ENCODE data around the gene GRIN2D. TPM values are rescaled to one million over a fixed set of nuclear protein-coding genes. Genes with fewer than 3 reads are reported as not detected.

The GRIN2D gene
- total and polyA plus RNA-seq, 2 of the 8 experiments (the other 6 are each of a cell fraction or from before 2014, with no cell fraction given) = 2.2 to 12.4 TPM

DNA sequence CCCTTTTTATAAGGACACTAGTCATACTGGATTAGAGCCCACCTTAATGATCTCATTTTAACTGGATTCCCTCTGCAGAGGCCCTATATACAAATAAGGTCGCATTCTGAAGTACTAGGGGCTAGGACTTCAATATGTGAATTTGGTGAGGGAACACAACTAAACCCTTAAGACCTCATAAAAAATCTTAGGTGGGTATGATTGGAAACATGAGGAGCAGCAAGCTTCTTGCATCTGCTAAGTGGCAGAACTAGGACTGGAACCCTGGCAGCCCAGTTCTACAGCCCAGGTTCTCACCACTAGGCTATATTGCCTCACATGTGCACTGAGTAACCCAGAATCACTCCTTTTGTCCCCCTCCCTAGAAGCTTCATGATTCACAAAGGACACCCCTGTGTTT lies 35.2 kb downstream of the GRIN2D start:
- no peak overlapping the region for H3K4ac ChIP-seq (replicated peaks; ENCODE audit: insufficient read length, low read depth, low read length)
- no peaks in the 10 kb centered on the region for H3K9me3 ChIP-seq (ENCODE audit: insufficient read depth in 2 of 2, low read depth in 1 of 2, low read length in 1 of 2)
- no peaks in the 10 kb centered on the region for H3K79me2 ChIP-seq (ENCODE audit: control insufficient read depth in 1 of 2, insufficient read depth in 2 of 2, low read length in 2 of 2)
- H3K4me1 ChIP-seq (replicated peaks in 1 of 4; ENCODE audit: control insufficient read depth in 3 of 4, insufficient read depth in 4 of 4, low read length in 3 of 4) = no peaks in the 10 kb centered on the region
- H3K56ac ChIP-seq (replicated peaks; ENCODE audit: insufficient read length, low read depth, low read length) = no peak overlapping the region
- no peak overlapping the region for H2BK20ac ChIP-seq (ENCODE audit: low read length)
- no peak for DNase-seq (ENCODE audit: low read depth in 1 of 2, low spot score in 2 of 2)
- POLR2A ChIA-PET (ENCODE audit: partially characterized antibody) = interaction anchor here (0.6 to 0.7 kb wide), 2 partner anchors 16 to 33 kb away, joined by 3 read pairs; no protein-coding TSS in a partner anchor
- no peak overlapping the region for H4K91ac ChIP-seq (replicated peaks; ENCODE audit: insufficient read length, low read length)
- no peak overlapping the region for H2AFZ ChIP-seq (ENCODE audit: low read length)
- H3K4me3 ChIP-seq (ENCODE audit: extremely low read depth in 1 of 4, insufficient read depth in 2 of 4, low read depth in 3 of 4, low read length in 4 of 4) = no peak overlapping the region
- CTCF ChIA-PET (ENCODE audit: partially characterized antibody) = no interaction called here
- H4K20me1 ChIP-seq (replicated peaks in 1 of 2; ENCODE audit: control insufficient read depth in 1 of 2, insufficient read depth in 2 of 2, low read length in 2 of 2) = no peaks in the 10 kb centered on the region
- no peak overlapping the region for H3K4me2 ChIP-seq (ENCODE audit: insufficient read depth in 1 of 2, low read depth in 2 of 2, low read length in 2 of 2)
- WGBS, 2 experiments (ENCODE audit: extremely low coverage in 1 of 2, insufficient coverage in 1 of 2, insufficient read length in 1 of 2, insufficient replicate concordance in 2 of 2, low coverage in 1 of 2, low lambda C conversion rate in 2 of 2, missing lambda C conversion rate in 1 of 2) = 94% methylated on average over 1 of the region's 1 CpG; no CpG with 5 or more reads in 1 of the 2 experiments
- H4K5ac ChIP-seq (ENCODE audit: insufficient read length, low read depth, low read length) = no peak overlapping the region
- no peak overlapping the region for H3K14ac ChIP-seq (ENCODE audit: insufficient read length)
- H3K9ac ChIP-seq (replicated peaks in 1 of 4; ENCODE audit: extremely low read depth in 1 of 4, low read depth in 3 of 4, low read length in 3 of 4) = no peak overlapping the region
- no peak overlapping the region for H3K18ac ChIP-seq (ENCODE audit: extremely low read depth, low read length)
- no peak overlapping the region for H2BK15ac ChIP-seq (ENCODE audit: low read length)
- peaks cover 0 to 3% (median 0%) of the 10 kb centered on the region in 4 experiments; a peak in 1 of 8 replicates for H3K36me3 ChIP-seq (ENCODE audit: control insufficient read depth in 2 of 4, insufficient read depth in 4 of 4, low read length in 3 of 4)
- no peak overlapping the region for H2BK120ac ChIP-seq (replicated peaks; ENCODE audit: low read depth, low read length)
- no peaks in the 10 kb centered on the region for H3K23me2 ChIP-seq (ENCODE audit: low read depth, low read length)
- no peak overlapping the region for H3K27ac ChIP-seq (ENCODE audit: low read depth, low read length)
- FAIRE-seq = no peak
- no peaks in the 10 kb centered on the region for H3K79me1 ChIP-seq (ENCODE audit: low read depth, low read length)
- H2AK5ac ChIP-seq (ENCODE audit: low read depth, low read length) = no peak overlapping the region
- no peaks in the 10 kb centered on the region for H3K27me3 ChIP-seq (replicated peaks in 1 of 4; ENCODE audit: control insufficient read depth in 3 of 4, extremely low read depth in 1 of 4, insufficient read depth in 3 of 4, low read length in 3 of 4)
- TF ChIP-seq TBP (IDR thresholded peaks at IDR 0.05; ENCODE audit: low read depth, low read length) (no peak), ZNF274 (IDR thresholded peaks at IDR 0.05; ENCODE audit: borderline replicate concordance, extremely low read depth, low read length) (no peak), TAF7 (optimal IDR thresholded peaks at IDR 0.05; ENCODE audit: borderline replicate concordance, low read depth, low read length) (no peak), CREB1 (IDR thresholded peaks at IDR 0.05) (no peak)
- no peak overlapping the region for H3K23ac ChIP-seq (ENCODE audit: insufficient read length)
- no peak overlapping the region for H2BK5ac ChIP-seq (ENCODE audit: low read depth, low read length)
- no peak overlapping the region for H4K8ac ChIP-seq (ENCODE audit: extremely low read depth, insufficient read depth, low read length)
- H2BK12ac ChIP-seq (ENCODE audit: low read depth, low read length) = no peak overlapping the region

Measured in H1 (cell line).